K562 (cell line): Measurements from ENCODE around the gene ADD1. TPM values are rescaled to one million over a fixed set of nuclear protein-coding genes. Genes with fewer than 3 reads are reported as not detected.
A peak's percentile ranks its signal among the peaks of the same experiment; 100 is the strongest.

Experiments used
- CBX3 ChIP-seq, 2 experiments: IDR thresholded peaks; 1 replicate in 1 of 2; 2 replicates in 1 of 2; pipeline ENCODE4 v1.6.1; 2012; ENCODE audit warnings: inconsistent platforms in 2 of 2, low read length in 2 of 2, borderline replicate concordance in 1 of 2, control low read depth in 1 of 2
- CHCHD3 ChIP-seq: fragments of 250-450 bp; sonication (Bioruptor Pico); IDR thresholded peaks from 2 replicates; pipeline ENCODE4 v2.1.2; 2022; ENCODE audit warnings: mild to moderate bottlenecking
- CREB1 ChIP-seq, 2 experiments: sonication (generic) in 1 of 2; formaldehyde crosslinking in 1 of 2; IDR thresholded peaks; 2 replicates each; pipeline versions ENCODE4 v1.6.1 to v1.8.0; 2012 to 2022; ENCODE audit warnings: inconsistent platforms in 1 of 2, mild to moderate bottlenecking in 1 of 2, missing genetic modification reagents in 1 of 2, moderate library complexity in 1 of 2
- DACH1 ChIP-seq: fragments of 450-650 bp; IDR thresholded peaks from 2 replicates; pipeline ENCODE4 v1.6.1; 2018; ENCODE audit not compliant: partially characterized antibody
- ELK3 ChIP-seq: fragments of 450-650 bp; formaldehyde crosslinking; IDR thresholded peaks from 2 replicates; pipeline ENCODE4 v1.4.0; 2020; ENCODE audit warnings: mild to moderate bottlenecking
- FOXK2 ChIP-seq, 2 experiments: fragments of 450-650 bp; IDR thresholded peaks in 1 of 2; conservative IDR thresholded peaks in 1 of 2; 2 replicates each; pipeline ENCODE4 v1.6.1; 2016; ENCODE audit warnings: low read depth in 2 of 2, mild to moderate bottlenecking in 1 of 2
- ILK ChIP-seq: fragments of 450-650 bp; IDR thresholded peaks from 2 replicates; pipeline ENCODE4 v1.6.1; 2016; ENCODE audit warnings: missing genetic modification characterization, low read depth, mild to moderate bottlenecking, missing compliant biosample characterization, moderate library complexity, borderline replicate concordance
- IRF9 ChIP-seq: fragments of 450-650 bp; IDR thresholded peaks from 2 replicates; pipeline ENCODE4 v1.6.1; 2016; ENCODE audit warnings: missing biosample characterization, missing genetic modification characterization
- NFE2 ChIP-seq: IDR thresholded peaks from 2 replicates; pipeline ENCODE4 v1.6.1; 2014; ENCODE audit warnings: antibody characterized with exemption, low read depth
- POLR2AphosphoS2 ChIP-seq: IDR thresholded peaks from 2 replicates; pipeline ENCODE4 v1.6.1; 2012; ENCODE audit warnings: low read length, improper control_type of control experiment
- ZFPM2 ChIP-seq: fragments of 250-450 bp; sonication (Bioruptor Pico); IDR thresholded peaks from 2 replicates; pipeline ENCODE4 v1.5.1; 2022; ENCODE audit warnings: mild to moderate bottlenecking
- ZNF316 ChIP-seq: fragments of 450-650 bp; IDR thresholded peaks from 2 replicates; pipeline ENCODE4 v1.6.1; 2016
- polyA plus RNA-seq, 8 experiments: library from polyadenylated mRNA; depleted of rRNA in 4 of 8; stranded (reverse) in 5 of 8; unstranded in 3 of 8; fragments of >200 nt; fragmentation: Nextera tagmentation in 2 of 8; fragmentation: Illumina TruSeq in 1 of 8; extraction: Ambion mirVana in 2 of 8; extraction: Trizol in 1 of 8; gene quantifications; 2 replicates each; pipeline versions ENCODE4 v1.2.1 to v1.2.3, GENCODE V29; 2011 to 2014; ENCODE audit warnings: inconsistent platforms in 1 of 8, missing spikeins in 1 of 8
- total RNA-seq, 7 experiments: library from RNA; depleted of rRNA in 6 of 7; stranded (reverse); fragments of >200 nt in 6 of 7; fragmentation: Illumina TruSeq in 2 of 7; extraction: Trizol in 2 of 7; gene quantifications; 2 replicates each; pipeline versions ENCODE4 v1.2.1 to v1.2.3, GENCODE V29; 2011 to 2021; ENCODE audit warnings: low replicate concordance in 1 of 7
- TF ChIP-seq, protein P1 (sequence below), 2 experiments: fragments of 450-650 bp in 1 of 2; sonication (generic) in 1 of 2; formaldehyde crosslinking in 1 of 2; IDR thresholded peaks in 1 of 2; conservative IDR thresholded peaks in 1 of 2; 2 replicates each; pipeline versions ENCODE4 v1.6.1 to v1.8.1; 2016 to 2023; ENCODE audit warnings: mild to moderate bottlenecking in 2 of 2, moderate library complexity in 2 of 2, inconsistent platforms in 1 of 2, missing genetic modification reagents in 1 of 2
- TF ChIP-seq, protein P2 (sequence below): fragments of 450-650 bp; IDR thresholded peaks from 2 replicates; pipeline ENCODE4 v1.6.1; 2018; ENCODE audit not compliant: partially characterized antibody
- TF ChIP-seq, protein P3 (sequence below): fragments of 450-650 bp; IDR thresholded peaks from 2 replicates; pipeline ENCODE4 v1.6.1; 2016; ENCODE audit warnings: mild to moderate bottlenecking

ADD1 gene
- total and polyA plus RNA-seq, 9 of the 15 experiments (the other 6 are each of a cell fraction or from before 2014, with no cell fraction given): 17.5 to 153 (median 74.0) TPM

DNA sequence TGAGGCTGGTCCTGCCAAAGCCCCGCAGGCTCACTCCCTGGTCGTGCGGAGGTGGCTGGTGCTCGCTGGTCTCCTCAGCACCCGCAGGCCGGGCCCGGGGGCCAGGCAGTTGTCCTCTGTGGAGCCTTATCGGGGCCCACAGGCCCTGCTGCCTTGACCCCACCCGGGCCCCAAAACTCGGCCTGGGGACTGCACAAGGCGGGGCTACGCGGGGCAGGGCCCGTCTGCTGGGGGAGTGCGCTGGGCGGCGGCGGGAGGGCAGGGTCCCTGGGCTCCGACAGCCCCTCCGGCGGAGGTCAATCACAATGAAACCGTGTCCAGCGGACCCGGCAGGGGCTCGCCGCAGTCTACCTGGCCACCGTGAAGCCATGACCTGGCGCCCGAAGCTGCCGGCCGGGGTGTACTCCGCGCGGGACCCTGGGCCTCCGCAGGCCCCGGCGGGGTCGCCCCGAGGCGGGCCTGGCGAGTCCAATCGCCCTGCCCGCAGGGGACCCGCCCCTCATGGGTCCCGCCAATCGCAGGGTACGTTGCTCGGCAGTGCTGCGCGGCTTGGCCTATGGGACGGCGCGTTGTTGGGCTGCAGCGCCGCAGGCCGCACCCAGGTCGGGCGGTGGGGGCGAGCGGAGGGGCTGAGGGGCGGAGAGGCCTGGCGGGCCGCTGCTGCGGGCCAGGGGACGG is at the start of gene ADD1 (continued):
- TF ChIP-seq, protein P1, sequence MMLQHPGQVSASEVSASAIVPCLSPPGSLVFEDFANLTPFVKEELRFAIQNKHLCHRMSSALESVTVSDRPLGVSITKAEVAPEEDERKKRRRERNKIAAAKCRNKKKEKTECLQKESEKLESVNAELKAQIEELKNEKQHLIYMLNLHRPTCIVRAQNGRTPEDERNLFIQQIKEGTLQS (IDR thresholded peaks at IDR 0.05): no peak
- TF ChIP-seq, protein P1 (CRISPR knock-in tag; conservative IDR thresholded peaks at IDR 0.05): no peak
- TF ChIP-seq ZNF316 (no peak), POLR2AphosphoS2 (no peak; the same call in 1 of the 2 replicates), CREB1 (IDR thresholded peaks at IDR 0.05) (0 out of 2 replicates have a peak, but pooled peaks have one; percentile 28), CREB1 (CRISPR knock-in tag; IDR thresholded peaks at IDR 0.05) (no peak), DACH1 (no peak), NFE2 (no peak), ZFPM2 (no peak), IRF9 (tag) (no peak), CBX3 (IDR thresholded peaks at IDR 0.05; ENCODE audit: borderline replicate concordance in 1 of 2, low read length in 2 of 2) (no peak), CHCHD3 (CRISPR knock-in tag) (no peak), FOXK2 (conservative IDR thresholded peaks at IDR 0.05 in 1 of 2, IDR thresholded peaks at IDR 0.05 in 1 of 2; ENCODE audit: low read depth in 2 of 2) (peak in 1 of 2 experiments; percentile 13; a peak in 1 of 4 replicates), ELK3 (CRISPR knock-in tag) (no peak), ILK (tag) (no peak)
- TF ChIP-seq, protein P2, sequence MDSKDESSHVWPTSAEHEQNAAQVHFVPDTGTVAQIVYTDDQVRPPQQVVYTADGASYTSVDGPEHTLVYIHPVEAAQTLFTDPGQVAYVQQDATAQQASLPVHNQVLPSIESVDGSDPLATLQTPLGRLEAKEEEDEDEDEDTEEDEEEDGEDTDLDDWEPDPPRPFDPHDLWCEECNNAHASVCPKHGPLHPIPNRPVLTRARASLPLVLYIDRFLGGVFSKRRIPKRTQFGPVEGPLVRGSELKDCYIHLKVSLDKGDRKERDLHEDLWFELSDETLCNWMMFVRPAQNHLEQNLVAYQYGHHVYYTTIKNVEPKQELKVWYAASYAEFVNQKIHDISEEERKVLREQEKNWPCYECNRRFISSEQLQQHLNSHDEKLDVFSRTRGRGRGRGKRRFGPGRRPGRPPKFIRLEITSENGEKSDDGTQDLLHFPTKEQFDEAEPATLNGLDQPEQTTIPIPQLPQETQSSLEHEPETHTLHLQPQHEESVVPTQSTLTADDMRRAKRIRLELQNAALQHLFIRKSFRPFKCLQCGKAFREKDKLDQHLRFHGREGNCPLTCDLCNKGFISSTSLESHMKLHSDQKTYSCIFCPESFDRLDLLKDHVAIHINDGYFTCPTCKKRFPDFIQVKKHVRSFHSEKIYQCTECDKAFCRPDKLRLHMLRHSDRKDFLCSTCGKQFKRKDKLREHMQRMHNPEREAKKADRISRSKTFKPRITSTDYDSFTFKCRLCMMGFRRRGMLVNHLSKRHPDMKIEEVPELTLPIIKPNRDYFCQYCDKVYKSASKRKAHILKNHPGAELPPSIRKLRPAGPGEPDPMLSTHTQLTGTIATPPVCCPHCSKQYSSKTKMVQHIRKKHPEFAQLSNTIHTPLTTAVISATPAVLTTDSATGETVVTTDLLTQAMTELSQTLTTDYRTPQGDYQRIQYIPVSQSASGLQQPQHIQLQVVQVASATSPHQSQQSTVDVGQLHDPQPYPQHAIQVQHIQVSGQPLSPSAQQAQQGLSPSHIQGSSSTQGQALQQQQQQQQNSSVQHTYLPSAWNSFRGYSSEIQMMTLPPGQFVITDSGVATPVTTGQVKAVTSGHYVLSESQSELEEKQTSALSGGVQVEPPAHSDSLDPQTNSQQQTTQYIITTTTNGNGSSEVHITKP: peak; percentile 72
- TF ChIP-seq, protein P3, sequence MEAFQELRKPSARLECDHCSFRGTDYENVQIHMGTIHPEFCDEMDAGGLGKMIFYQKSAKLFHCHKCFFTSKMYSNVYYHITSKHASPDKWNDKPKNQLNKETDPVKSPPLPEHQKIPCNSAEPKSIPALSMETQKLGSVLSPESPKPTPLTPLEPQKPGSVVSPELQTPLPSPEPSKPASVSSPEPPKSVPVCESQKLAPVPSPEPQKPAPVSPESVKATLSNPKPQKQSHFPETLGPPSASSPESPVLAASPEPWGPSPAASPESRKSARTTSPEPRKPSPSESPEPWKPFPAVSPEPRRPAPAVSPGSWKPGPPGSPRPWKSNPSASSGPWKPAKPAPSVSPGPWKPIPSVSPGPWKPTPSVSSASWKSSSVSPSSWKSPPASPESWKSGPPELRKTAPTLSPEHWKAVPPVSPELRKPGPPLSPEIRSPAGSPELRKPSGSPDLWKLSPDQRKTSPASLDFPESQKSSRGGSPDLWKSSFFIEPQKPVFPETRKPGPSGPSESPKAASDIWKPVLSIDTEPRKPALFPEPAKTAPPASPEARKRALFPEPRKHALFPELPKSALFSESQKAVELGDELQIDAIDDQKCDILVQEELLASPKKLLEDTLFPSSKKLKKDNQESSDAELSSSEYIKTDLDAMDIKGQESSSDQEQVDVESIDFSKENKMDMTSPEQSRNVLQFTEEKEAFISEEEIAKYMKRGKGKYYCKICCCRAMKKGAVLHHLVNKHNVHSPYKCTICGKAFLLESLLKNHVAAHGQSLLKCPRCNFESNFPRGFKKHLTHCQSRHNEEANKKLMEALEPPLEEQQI: no peak
